BJ (cell line): ENCODE measurements around the gene GFAP. TPM values are rescaled to one million over a fixed set of nuclear protein-coding genes. Genes with fewer than 3 reads are reported as not detected.

Experiments used
- CTCF ChIA-PET: fragments of 350-600 bp; formaldehyde crosslinking; extraction: SDS; loops from one replicate; lab custom pipeline; 2021; ENCODE audit warnings: antibody characterized with exemption, inconsistent platforms; lab: Yijun Ruan, JAX
- POLR2A ChIA-PET: fragments of 300-600 bp; sonication (Branson Sonifier 250); formaldehyde crosslinking; extraction: SDS; loops from one replicate; lab custom pipeline; 2021; ENCODE audit warnings: antibody characterized with exemption; lab: Charles Lee
- DNase-seq: peaks from one replicate; pipeline ENCODE4 v3.0.0-alpha.2; 2011; ENCODE audit warnings: low read depth
- H3K27me3 ChIP-seq: 2 replicates; pipeline ENCODE4 v1.6.0; 2011; ENCODE audit warnings: low read length; ENCODE audit not compliant: control insufficient read depth, insufficient read depth
- H3K36me3 ChIP-seq: 2 replicates; pipeline ENCODE4 v1.5.1; 2011; ENCODE audit warnings: low read length; ENCODE audit not compliant: control insufficient read depth, insufficient read depth
- H3K4me3 ChIP-seq: 2 replicates; pipeline ENCODE4 v1.5.1; 2011; ENCODE audit warnings: low read depth, mild to moderate bottlenecking, control low read depth, low read length
- CTCF ChIP-seq: IDR thresholded peaks from 2 replicates; pipeline ENCODE4 v1.5.1; 2011; ENCODE audit warnings: low read depth, mild to moderate bottlenecking, control low read depth, inconsistent platforms, low read length, moderate library complexity; ENCODE audit not compliant: insufficient read depth
- polyA plus RNA-seq: library from polyadenylated mRNA; depleted of rRNA; stranded (reverse); fragments of >200 nt; gene quantifications from 2 replicates; pipeline ENCODE4 v1.2.3, GENCODE V29; 2011

Gene GFAP
- polyA plus RNA-seq, 1 experiment = 0.13 TPM

GRCh38 chr17:44877121-44877520 lies 38.2 kb downstream of the GFAP start:
- no peak for DNase-seq
- CTCF ChIA-PET = interaction anchor here (1.3 to 14.7 kb wide), 3 partner anchors 12 to 101 kb away, joined by 3 to 368 read pairs (median 101); no protein-coding TSS in a partner anchor
- POLR2A ChIA-PET = no interaction called here
- H3K27me3 ChIP-seq = no peaks in the 10 kb centered on the region
- H3K4me3 ChIP-seq = no peak overlapping the region
- no peak for TF ChIP-seq CTCF
- peaks cover 15% of the 10 kb centered on the region for H3K36me3 ChIP-seq

- ChIA-PET POLR2A (no interaction called here), CTCF (interaction anchor here (8.2 to 14.7 kb wide), 2 partner anchors 10 to 100 kb away, joined by 101 to 368 read pairs; no protein-coding TSS in a partner anchor)
- Histone ChIP-seq H3K36me3 (peaks cover 19% of the 10 kb centered on the region), H3K27me3 (no peaks in the 10 kb centered on the region), H3K4me3 (no peak overlapping the region)
- no peak for TF ChIP-seq CTCF
- DNase-seq = no peak
Measured at GRCh38 chr17:44875761-44876160, 39.5 kb downstream of the GFAP start.

- no peak for DNase-seq
Measured at GRCh38 chr17:44872131-44872768, 43.0 kb downstream of the GFAP start.

GRCh38 chr17:44871556-44871955 lies 43.7 kb downstream of the GFAP start:
- Histone ChIP-seq H3K36me3 (peaks cover 15% of the 10 kb centered on the region), H3K4me3 (no peak overlapping the region), H3K27me3 (no peaks in the 10 kb centered on the region)
- TF ChIP-seq CTCF = no peak
- CTCF ChIA-PET = interaction anchor here (0.7 to 19.5 kb wide), 4 partner anchors 10 to 95 kb away, joined by 3 to 452 read pairs (median 187); no protein-coding TSS in a partner anchor
- DNase-seq = no peak
- POLR2A ChIA-PET = no interaction called here

More at GRCh38 chr17:44872131-44872768, 43.0 kb downstream of the GFAP start:
- CTCF ChIA-PET = interaction anchor here (0.9 to 14.7 kb wide), 4 partner anchors 7 to 150 kb away, joined by 3 to 368 read pairs (median 52); no protein-coding TSS in a partner anchor
- no peak for TF ChIP-seq CTCF
- Histone ChIP-seq H3K36me3 (peaks cover 16% of the 10 kb centered on the region), H3K27me3 (no peaks in the 10 kb centered on the region), H3K4me3 (no peak overlapping the region)
- POLR2A ChIA-PET = no interaction called here

GRCh38 chr17:44867841-44868240 lies 47.5 kb downstream of the GFAP start:
- peak; percentile 16 for DNase-seq
- ChIA-PET CTCF (interaction anchor here (1.4 to 19.5 kb wide), 4 partner anchors 8 to 267 kb away, joined by 3 to 452 read pairs (median 52); partner anchors contain the start of gene ACBD4), POLR2A (no interaction called here)
- no peaks in the 10 kb centered on the region for H3K27me3 ChIP-seq
- H3K36me3 ChIP-seq = peaks cover 17% of the 10 kb centered on the region
- no peak for TF ChIP-seq CTCF
- no peak overlapping the region for H3K4me3 ChIP-seq
